ENCODE measurements around the gene DTX1. TPM values are rescaled to one million over a fixed set of nuclear protein-coding genes. Genes with fewer than 3 reads are reported as not detected.

Gene DTX1
- total and polyA plus RNA-seq, 2 donors (not counting 3 experiments of a cell fraction or from before 2014, with no cell fraction given) = 0.06 to 0.22 TPM

DNA sequence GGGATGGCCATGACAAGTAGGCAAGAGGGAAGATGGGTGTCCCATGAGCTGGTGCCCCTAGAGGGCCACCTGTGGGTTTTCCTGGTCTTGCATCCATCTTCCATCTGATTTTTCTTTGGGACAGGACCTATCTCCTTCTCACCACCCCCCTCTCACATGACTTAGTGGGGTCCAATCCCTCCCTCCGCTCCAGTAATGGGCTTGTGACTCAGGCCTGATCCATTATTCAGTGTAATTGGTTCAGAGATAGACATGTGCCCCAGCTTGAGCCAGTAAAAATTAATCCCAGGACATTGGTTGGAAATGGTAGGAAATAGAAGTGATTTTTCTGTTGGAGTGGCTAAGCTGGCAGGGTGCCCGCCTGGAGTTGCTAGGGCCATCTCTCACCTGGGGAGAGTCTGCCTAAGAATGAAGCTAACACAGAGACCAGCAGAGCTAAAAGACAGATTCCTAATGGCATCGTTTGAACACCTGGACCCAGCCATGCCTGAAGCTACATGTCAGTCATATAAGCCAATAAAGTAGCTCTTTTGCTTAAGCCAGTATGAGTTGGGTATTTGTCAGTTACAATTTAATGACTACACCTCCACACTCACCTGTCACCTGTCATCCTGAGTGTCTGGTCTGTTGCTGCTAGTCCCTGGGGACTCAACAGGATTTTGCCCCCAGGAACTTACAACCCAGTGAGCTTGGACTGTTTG is 64.3 kb downstream of the DTX1 start:
- TF ChIP-seq MYC (IDR thresholded peaks at IDR 0.05; ENCODE audit: low read depth, low read length) = no peak
- no peak for TF ChIP-seq EZH2 (IDR thresholded peaks at IDR 0.05; ENCODE audit: borderline replicate concordance, low read depth, low read length, severe bottlenecking)
- TF ChIP-seq JUN (IDR thresholded peaks at IDR 0.05; ENCODE audit: borderline replicate concordance, insufficient read depth, insufficient read length, low read depth) = no peak
- no peak for TF ChIP-seq POLR2A (IDR thresholded peaks at IDR 0.05; ENCODE audit: low read depth, low read length)
- TF ChIP-seq, protein P1, sequence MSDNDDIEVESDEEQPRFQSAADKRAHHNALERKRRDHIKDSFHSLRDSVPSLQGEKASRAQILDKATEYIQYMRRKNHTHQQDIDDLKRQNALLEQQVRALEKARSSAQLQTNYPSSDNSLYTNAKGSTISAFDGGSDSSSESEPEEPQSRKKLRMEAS (IDR thresholded peaks at IDR 0.05; ENCODE audit: insufficient read depth, insufficient read length) = no peak
- TF ChIP-seq, protein P2, sequence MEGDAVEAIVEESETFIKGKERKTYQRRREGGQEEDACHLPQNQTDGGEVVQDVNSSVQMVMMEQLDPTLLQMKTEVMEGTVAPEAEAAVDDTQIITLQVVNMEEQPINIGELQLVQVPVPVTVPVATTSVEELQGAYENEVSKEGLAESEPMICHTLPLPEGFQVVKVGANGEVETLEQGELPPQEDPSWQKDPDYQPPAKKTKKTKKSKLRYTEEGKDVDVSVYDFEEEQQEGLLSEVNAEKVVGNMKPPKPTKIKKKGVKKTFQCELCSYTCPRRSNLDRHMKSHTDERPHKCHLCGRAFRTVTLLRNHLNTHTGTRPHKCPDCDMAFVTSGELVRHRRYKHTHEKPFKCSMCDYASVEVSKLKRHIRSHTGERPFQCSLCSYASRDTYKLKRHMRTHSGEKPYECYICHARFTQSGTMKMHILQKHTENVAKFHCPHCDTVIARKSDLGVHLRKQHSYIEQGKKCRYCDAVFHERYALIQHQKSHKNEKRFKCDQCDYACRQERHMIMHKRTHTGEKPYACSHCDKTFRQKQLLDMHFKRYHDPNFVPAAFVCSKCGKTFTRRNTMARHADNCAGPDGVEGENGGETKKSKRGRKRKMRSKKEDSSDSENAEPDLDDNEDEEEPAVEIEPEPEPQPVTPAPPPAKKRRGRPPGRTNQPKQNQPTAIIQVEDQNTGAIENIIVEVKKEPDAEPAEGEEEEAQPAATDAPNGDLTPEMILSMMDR (IDR thresholded peaks at IDR 0.05; ENCODE audit: extremely low read depth in 1 of 2, insufficient read depth in 1 of 2, low read depth in 1 of 2, low read length in 2 of 2) = no peak
- no peak for TF ChIP-seq POLR2AphosphoS5 (IDR thresholded peaks at IDR 0.05; ENCODE audit: insufficient read depth, low read depth, low read length)
- TF ChIP-seq GATA2 (IDR thresholded peaks at IDR 0.05; ENCODE audit: insufficient read depth, insufficient read length, low read depth, low read length) = no peak
- no peak for TF ChIP-seq FOS (IDR thresholded peaks at IDR 0.05; ENCODE audit: borderline replicate concordance, insufficient read depth, low read length)
- Histone ChIP-seq H3K4me3 (replicated peaks in 1 of 3; ENCODE audit: insufficient read depth in 1 of 3, low read depth in 1 of 3, low read length in 3 of 3) (no peak overlapping the region), H4K20me1 (replicated peaks; ENCODE audit: control insufficient read depth, extremely low read depth, insufficient read depth, low read length) (no peaks in the 10 kb centered on the region), H3K27me3 (ENCODE audit: control insufficient read depth in 2 of 2, insufficient read depth in 2 of 2, low read length in 2 of 2) (no peaks in the 10 kb centered on the region), H3K9ac (replicated peaks; ENCODE audit: extremely low read depth, insufficient read depth, low read length) (no peak overlapping the region), H3K27ac (ENCODE audit: insufficient read depth, low read depth, low read length) (no peak overlapping the region), H2AFZ (ENCODE audit: low read depth, low read length) (no peak overlapping the region), H3K4me1 (ENCODE audit: control insufficient read depth, extremely low read depth, insufficient read depth, low read length) (no peaks in the 10 kb centered on the region), H3K36me3 (ENCODE audit: control insufficient read depth in 2 of 2, extremely low read depth in 1 of 2, insufficient read depth in 2 of 2, low read length in 2 of 2) (no peaks in the 10 kb centered on the region), H3K79me2 (ENCODE audit: control insufficient read depth, insufficient read depth, low read length) (no peaks in the 10 kb centered on the region), H3K9me1 (replicated peaks; ENCODE audit: control insufficient read depth, extremely low read depth, insufficient read depth, low read length) (no peaks in the 10 kb centered on the region), H3K4me2 (ENCODE audit: insufficient read depth, low read length) (no peak overlapping the region), H3K9me3 (replicated peaks; ENCODE audit: control insufficient read depth, insufficient read depth, low read length) (no peaks in the 10 kb centered on the region)
- intact Hi-C loops (cut with micrococcal nuclease) = no loop called here
- dilution Hi-C loops (cut with MboI; ENCODE audit: extremely low pct_ligation_motif_present, low sequenced_read_pairs) = no loop called here
- CTCF ChIA-PET = interaction anchor here (1.5 kb wide), 1 partner anchor 128 kb away, joined by 5 read pairs; no protein-coding TSS in a partner anchor
- FAIRE-seq = no peak
- no peak for DNase-seq (ENCODE audit: low read depth, low spot score)
- BruUV-seq (replicated peaks) = no TSS peak
- POLR2A ChIA-PET = no interaction called here
